ENCODE data around the gene TAAR5.
"Not testable (repeated sequence)": the region's sequence is repeated elsewhere in the genome, so short reads cannot be mapped to it uniquely, and the experiment has no call there.

GRCh38 chr6:132560087-132560486 is 29.5 kb downstream of the TAAR5 start:
- not testable (repeated sequence) for TF ChIP-seq POLR2A, CTCF (IDR thresholded peaks at IDR 0.05)

Measured in suprapubic skin (tissue), 3 donors.